HG03103 (cell line): ENCODE data around the gene ASGR1.

Source experiments
- ATAC-seq: cut with Tn5 transposase; IDR thresholded peaks from one replicate; pipeline ENCODE4 v1.9.1; 2021; ENCODE audit warnings: low read depth; ENCODE audit not compliant: unreplicated experiment

ASGR1 gene

DNA sequence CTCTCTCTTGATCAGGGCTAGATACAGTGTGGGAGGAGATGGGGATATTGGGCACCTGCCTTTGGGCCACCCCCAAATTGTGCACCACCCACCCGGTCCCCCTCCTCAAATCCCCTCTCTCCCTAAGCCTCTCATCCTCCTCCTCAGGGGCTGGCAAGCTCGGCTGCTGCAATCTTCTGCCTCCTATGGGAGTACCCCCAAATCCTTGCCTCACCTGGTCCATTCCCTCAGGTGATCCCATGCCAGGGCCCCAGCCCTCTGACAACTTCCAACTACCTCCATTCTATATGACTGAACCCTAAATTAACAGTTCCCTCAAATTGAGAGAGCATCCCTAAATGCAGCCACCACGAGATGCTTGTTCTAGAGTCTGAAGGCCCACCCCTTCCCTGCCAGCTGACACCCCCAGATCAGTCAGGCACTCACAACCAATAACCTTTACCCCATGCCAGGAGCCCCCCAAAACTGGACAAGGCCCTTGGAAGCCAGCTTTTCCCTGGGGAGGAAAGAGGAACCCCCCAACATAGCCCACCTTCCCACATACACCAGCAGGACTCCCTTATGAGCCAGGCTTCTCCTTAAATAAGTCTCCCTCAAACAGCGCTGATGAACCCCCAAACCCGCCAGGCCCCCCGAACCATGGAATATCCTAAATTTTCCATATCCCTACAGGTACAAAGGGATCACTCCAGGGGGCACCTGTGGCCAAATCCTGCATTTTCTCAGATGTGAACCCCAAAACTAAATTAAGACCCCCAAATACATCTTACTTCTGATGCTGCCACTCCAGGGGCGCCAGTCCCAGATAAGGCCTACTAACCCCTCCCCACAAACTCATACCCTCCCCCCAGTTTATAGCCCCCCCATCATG, 37.3 kb upstream of the ASGR1 start:
- no peak for ATAC-seq

DNA sequence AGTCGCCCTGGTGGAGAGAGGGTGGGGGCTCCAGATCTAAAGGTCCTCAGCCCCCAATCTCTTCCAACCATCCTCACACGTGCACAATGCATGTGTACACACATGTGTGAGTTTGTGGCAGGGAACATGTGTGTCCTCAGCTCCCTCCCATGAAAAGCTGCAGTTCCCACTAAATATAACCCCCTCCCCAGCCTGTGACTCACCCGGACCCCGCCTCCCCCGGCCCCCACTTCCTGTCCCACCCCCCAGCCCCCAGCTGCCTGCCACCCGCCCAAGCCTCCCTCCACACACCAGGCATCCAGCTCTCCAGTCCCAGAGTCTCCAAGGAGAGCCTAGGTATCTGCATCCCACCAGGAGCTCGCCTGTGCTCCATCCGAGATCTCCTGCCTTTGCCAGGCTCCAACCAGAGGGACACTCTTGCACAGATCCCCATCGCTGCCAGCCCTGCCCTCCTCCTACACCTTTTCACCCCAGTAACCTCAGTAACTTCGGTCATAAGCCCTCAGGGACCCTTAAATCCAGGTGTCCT, 36.5 kb upstream of the ASGR1 start:
- ATAC-seq: no peak

DNA sequence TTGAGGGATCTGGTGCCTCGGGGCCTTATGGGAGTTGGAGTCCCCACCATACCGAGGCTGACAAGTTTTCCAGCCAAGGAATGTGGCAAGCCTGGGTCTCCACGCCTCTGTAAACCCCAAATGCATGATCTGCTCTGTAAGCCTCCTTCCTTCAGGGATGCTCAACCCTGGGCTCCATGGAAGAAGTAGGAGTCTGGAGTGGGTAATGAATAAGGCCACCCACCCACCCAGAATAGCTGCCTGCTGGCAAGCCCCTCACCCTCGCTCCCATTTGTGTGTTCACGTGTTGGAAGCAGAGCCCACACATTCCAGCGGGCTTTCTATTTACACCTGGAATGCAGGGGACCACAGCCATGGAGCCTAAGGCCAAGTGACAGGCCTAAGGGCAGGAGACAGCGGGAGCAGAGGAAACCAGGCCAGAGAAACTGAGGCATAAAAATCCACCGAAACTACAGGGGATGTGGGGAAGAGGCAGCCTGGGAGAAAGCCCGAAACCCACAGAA, 36.0 kb upstream of the ASGR1 start:
- no peak for ATAC-seq

DNA sequence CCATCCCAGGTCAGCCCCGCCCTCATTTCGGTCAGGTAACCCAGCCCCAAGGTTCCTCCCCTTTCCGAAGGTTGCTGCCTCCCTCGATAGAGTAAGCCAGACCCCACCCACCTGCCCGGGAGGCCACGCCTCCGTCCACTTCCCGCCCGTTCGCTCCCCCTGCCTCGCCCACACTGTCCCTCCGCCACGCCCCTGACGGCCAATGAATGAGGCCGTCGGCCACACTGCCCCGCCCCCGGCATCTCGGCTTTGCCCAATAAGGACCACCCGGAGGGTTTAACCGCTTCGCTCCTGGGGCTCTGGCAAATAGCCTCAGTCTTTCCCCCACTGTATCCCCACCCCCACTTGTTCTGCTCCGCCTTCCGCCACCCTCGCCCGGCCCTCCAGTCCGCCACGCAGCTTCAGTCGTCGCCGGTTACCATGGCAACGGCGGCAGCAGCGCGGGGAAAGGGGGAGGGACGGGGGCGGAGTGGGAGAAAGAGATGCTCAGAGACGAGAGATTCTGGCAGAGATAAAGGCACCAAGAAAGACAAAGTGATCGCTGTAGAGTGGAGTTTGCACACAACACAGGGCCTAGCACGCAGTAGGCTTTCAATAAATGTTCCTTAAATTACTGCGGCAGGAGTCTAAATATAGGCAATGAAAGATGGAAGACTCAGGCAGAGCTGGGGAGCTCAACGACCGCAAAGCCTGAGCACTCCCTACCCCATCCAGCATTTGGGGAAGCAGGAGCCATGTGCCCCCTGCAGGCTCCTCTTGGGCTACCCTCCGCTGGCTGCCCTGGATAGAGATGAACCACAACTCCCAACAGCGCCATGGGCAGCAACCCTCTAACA, 35.3 kb upstream of the ASGR1 start:
- ATAC-seq: peak; percentile 81

DNA sequence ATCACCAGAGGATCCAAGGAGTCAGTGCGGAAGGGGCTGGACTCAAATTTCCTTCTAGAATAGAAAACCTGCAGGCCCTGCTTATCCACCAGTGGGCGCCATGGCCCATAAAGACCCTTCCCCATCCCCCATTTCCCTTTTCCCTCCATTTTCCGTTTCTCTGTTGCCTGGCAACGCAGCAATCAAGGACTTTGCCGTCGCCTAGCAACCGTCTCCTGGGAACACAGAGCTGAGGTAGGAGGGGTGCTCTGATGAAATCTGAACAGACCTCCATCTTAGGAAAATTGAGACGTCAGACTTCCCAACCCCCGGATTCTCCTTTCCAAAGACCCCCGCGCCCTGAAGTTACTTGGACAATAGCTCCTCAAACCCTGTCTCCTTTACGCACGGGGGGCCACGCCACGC, 34.7 kb upstream of the ASGR1 start:
- peak; percentile 6 for ATAC-seq

DNA sequence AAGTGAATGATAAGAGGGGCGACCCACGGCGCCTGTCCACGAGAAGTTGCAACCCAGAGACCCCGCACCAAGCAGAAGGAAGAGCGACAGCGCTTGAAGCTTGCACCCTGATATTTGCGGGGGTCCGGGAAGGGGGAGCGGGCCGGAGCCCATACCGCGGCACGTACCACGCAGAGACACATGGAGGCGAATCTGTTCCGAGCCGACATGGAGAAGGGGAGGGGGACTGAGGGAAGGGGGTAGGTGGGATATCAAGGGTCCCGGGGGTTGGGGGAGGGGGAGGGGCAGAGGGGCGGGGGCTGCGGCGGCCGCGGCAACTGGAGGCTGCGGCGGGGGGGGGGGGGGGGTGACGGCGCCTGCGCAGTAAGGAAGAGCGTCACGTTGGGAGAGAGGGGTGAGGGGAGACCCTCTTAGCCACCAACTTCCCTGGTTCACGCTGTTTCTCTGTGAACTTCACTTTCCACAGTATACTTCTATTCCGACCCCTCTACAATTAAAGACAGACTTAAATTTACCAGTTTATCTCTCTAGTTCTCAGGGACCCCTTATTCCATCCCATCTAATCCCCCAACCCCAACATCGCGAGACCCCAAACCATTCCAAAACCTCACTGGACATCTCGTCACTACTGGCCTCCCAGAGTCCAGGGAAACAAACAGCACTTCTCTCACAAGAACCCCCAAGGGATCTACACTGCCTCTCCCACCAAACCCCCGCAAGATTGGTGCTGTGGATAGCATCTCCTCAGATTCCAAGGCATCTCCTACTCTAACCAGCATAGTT, 32.5 kb upstream of the ASGR1 start:
- no peak for ATAC-seq

DNA sequence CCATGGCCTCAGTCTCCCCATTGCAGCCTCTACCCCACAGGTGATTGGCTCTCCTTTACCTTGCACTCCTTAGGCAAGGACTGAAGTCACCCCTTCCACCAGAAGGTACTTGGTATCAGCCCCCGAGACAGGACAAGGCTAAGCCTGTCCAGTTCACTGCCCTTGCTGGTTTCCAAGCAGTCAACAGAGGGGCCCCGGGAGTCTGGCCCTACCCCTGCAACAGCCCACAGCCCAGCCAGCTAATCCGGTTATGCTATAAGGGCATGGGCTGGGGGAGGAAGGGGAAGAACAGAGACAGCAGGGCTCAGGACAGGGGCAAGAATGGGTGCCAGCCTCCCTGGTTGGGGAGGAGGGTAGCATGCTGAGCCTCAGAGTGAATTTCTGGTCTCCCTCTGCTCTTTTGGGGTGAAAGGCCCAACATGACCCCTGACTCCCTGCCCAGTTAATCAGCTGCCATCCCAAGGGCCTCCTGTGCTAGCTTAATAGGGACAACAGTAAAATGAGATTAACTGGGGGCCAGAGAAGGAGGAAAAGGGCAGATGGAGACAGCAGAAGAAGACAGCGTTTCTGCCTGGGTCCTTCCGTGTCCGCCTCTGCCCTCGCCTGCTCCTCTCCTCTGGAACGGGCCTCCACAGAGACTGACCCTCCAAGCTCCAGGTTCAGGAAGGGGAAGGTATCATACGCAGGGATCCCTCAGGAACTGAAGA, 29.7 kb upstream of the ASGR1 start:
- no peak for ATAC-seq

DNA sequence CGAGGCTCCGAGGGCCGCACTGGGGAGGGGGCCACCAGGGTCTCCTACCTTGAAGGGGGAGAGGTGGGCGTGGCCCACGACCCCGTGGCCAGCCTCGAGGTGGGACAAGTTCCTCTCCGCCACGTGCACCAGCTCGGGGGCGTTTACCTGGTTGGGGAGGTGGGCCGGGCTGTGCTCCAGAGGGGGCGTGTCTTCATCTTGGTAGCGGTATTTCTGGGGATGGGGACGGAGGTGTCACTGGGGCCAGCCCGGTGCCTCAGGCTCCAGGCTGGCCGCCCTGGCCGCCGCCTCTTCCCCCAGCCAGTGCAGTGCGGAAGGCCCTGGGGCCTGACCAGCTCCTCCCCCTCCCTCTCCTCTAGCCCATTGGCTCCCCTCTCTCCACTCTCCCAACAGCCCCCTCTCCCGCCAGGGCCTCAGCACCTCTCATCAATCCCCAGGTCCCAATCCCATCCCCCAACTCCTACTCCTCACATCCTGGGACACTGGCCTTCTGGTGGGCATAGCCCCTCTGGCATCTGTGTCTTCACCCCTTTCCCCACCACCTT, 28.9 kb upstream of the ASGR1 start:
- no peak for ATAC-seq

DNA sequence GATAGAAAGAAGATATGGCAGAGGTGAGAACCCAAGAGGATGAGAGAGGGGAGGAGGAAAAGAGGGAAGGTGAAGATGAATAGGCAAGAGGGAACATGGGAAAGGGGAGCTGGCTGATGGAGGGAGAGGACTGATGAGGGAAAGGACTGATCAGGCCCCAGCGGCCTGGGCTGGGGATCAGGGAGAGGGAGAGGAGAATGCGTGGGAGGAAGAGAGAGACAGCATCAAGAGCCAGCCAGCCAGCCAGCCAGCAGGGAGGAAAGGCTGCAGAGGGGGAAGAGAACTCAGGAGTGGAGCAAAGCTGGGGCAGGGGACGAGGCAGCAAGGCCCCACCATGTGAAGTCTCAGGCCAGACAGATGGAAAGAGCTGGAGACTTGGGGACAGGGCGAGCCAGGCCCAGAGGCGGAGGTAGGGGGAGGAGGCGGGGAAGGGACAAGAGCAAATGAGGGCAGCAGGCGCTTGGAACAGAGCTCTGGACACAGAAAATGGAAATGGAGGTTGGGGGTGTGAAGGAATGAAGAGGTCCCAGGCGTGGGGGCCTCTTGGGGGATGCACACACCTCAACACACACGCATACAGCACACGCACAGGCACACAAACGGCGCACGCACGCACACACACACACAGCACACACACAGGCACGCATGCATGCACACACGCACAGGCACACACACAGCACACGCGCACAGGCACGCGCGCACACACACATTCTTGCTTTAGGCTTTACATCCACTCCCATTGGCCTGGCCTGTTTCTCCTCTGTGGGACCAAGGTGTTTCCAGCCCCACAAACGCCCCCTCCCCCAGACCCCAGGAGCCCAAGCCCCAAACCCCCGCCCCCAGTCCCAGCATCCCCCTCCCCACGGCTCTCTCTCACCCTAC, 28.2 kb upstream of the ASGR1 start:
- no peak for ATAC-seq

DNA sequence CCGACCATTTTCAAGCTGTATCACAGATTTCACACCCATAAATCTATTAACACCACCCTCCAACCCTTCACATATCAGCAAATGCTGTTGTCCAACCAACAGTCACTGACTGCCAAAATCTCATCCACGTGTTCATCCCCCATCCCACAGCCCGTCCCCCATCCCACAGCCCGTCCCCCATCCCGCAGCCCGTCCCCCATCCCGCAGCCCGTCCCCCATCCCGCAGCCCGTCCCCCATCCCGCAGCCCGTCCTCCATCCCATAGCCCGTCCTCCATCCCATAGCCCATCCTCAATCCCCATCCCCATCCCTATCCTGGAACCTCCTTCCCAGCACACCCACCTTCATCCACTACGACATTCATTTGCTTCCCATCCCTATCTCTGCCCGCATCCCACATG, 26.4 kb upstream of the ASGR1 start:
- no peak for ATAC-seq

DNA sequence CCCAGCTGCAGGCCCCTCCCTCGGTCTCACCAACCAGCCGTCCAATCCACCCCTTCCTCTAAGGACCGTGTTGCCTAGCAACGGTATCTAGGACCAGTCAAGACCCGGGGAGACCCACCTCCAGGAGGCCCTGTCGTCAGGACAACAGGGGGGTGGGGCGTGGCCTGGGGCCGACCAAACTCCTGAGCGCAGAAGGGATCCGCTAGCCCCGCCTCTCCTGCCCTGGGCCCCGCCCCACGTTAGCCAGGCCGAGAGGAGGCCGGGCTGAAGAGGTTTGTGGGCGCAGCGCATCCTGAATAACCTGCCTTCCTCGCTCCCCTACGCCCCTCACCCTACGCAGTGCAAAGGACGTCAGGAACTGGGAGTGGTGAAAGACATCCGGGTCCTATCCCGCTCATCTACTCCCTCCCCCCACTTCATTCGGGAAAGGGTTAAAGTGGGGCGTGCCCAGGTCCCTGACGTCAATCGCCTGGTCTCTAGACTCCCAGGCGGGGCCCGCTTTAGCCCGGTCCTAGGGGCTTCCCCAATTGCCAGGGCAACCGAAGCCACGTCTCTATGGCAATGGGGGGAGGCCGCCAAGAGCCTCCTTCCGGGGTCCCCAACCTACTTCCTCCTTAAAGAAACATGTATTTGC, 25.8 kb upstream of the ASGR1 start:
- ATAC-seq: peak; percentile 71

DNA sequence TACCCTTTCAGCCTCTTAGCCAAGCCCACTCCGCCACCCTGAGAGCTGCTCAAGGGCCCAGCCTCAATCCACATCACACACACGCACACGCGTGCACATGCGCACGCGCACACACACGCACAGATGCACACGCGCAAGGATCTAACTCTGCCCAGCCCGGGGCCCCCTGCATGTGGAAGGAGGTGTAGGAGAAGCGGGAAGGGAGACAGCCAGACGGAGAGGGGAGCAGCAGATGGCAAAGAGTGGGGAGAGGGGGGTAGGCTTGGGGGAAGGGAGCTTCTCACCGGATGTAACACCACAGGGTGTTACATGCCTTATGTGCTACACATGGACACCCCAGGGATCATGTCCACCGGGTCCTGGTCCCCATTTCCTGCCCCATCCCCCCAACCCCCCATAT, 25.2 kb upstream of the ASGR1 start:
- ATAC-seq: no peak

DNA sequence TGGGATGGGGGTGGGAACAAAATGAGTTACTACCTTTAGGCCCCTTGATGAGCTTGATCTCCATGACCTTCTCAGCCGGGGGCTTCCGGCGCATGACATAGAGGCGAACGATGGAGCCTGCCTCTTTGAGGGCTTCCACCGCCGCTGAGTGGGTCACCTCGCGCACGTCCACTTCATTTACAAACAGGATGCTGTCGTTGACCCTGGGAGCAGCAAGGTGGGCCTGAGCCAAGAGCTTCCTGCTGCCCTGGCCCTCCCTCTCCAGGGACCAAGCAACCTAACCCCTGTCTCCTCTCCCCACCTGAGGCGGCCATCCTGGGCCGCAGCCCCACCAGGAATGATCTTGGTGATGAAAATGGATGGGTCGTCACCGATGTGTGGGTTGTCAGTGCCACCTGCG, 24.2 kb upstream of the ASGR1 start:
- ATAC-seq: no peak

DNA sequence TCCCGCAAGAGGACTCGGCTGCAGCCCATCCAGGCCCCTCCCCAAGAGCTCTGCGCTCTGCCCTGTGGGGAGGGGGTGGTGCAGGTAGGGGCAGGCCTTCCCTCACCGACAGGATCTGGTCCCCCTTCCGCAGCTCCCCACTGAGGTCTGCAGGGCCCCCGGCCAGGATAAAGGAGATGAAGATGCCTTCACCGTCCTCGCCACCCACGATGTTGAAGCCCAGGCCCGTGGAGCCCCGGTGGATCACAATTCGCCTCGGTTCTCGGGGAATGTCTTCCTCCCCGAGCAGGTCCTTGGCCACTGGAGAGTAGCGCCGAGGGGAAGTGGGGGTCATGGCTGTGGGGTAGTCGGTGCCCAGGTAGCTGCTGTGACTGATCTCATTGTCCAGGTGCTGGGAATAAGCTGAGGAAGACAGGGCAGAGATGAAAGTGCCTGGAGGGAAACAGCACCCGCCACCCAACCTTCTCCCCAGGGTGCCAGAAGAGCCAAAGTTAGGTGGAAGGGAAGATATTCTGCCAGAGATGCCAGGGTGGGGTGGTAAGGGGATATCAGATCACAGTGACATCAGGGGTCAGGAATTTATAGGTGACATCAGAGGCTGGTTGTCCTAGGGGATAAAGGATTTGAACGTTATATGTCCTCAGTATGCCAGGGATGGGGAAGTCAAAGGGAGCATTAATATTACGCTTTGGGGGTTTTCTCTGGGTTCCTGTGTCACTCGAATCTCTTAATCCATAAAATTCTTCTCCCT, 17.7 kb upstream of the ASGR1 start:
- ATAC-seq: no peak

DNA sequence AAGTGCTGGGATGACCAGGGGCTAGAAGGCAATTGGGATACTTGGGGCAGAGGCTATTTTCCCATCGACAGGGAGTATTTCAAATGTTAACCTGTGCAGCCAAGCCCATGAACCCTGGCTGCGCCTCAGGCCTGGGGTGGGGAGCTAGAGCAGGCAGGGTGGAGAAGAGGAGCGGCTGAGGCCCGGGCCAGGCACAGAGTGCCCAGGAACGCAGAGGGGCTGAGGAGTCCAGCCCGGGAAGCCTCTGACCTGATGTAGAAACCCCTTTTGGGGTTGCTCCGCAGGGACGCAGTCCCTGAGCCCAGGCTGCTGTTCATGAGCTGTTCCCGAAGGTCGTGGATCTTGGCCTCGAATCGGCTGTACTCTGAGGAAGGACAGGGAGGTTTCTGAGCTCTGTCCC, 16.8 kb upstream of the ASGR1 start:
- ATAC-seq: no peak

DNA sequence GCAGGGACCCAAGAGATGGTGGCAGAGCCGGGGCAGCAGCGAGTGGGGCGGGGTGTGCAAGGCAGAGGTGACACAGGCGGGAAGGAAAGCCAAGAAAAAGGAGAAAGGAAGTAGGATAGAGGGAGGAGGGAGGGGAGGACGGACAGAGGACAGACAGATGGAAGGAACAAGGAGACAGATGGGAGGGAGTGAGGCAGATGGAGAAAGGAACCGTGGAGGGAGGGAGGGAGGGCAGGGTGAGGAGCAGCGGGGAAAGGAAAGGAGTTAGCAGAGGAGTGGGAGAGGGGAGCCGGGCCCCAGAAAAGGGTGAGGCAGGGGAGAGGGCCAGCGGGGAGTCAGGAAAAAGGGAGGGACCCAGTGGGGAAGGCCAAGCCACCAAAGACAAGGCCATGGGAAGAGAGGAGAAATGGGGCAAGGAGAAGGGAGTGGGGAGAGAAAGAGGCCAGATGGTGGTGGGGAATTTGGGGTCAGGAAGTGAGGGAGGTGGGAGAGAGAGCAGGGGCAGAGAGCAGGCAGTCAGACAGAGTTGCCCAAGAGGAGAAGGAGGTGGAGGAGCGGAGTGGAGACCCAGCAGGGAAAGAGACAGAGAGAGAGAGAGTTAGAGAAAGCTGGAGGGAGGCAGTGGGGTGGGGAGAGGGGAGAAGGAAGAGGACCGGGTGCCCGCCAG, 13.2 kb upstream of the ASGR1 start:
- ATAC-seq: no peak
